Astrocyte of the cerebellum (primary cell): ENCODE data around the gene PHKB.

Experiments
- DNase-seq: peaks from one replicate; pipeline ENCODE4 v3.0.0-alpha.2; 2011; ENCODE audit warnings: low read depth
- H3K4me3 ChIP-seq: 2 replicates; pipeline ENCODE4 v1.5.1; 2011; ENCODE audit warnings: mild to moderate bottlenecking, low read depth, low read length, moderate library complexity
- CTCF ChIP-seq: IDR thresholded peaks from 2 replicates; pipeline ENCODE4 v1.5.1; 2012; ENCODE audit warnings: low read length, low read depth, moderate library complexity, mild to moderate bottlenecking; ENCODE audit errors: missing control alignments
- in situ Hi-C: cut with HindIII; loops from 2 replicates; pipeline ENCODE4 v1.10.0; 2017; ENCODE audit warnings: low sequenced_read_pairs

The PHKB gene

GRCh38 chr16:47687694-47688093 is 226.6 kb downstream of the PHKB start:
- H3K4me3 ChIP-seq, result no peak overlapping the region
- no peak for DNase-seq
- no peak for TF ChIP-seq CTCF
- in situ Hi-C loops, result no loop called here

GRCh38 chr16:47693226-47693625 is 232.1 kb downstream of the PHKB start:
- in situ Hi-C loops, result no loop called here
- DNase-seq, result no peak
- no peak overlapping the region for H3K4me3 ChIP-seq
- no peak for TF ChIP-seq CTCF

- in situ Hi-C loops, result no loop called here
Observed at GRCh38 chr16:47694543-47694942, 233.4 kb downstream of the PHKB start.

GRCh38 chr16:47695756-47696155 is 234.6 kb downstream of the PHKB start:
- no peak overlapping the region for H3K4me3 ChIP-seq
- in situ Hi-C loops, result no loop called here
- DNase-seq, result no peak
- TF ChIP-seq CTCF, result no peak

More at GRCh38 chr16:47694543-47694942, 233.4 kb downstream of the PHKB start:
- no peak for DNase-seq
- TF ChIP-seq CTCF, result no peak
- H3K4me3 ChIP-seq, result no peak overlapping the region

GRCh38 chr16:47697826-47698225 is 236.7 kb downstream of the PHKB start:
- no peak for DNase-seq
- TF ChIP-seq CTCF, result no peak
- no peak overlapping the region for H3K4me3 ChIP-seq
- in situ Hi-C loops, result no loop called here

- DNase-seq, result no peak
- in situ Hi-C loops, result no loop called here
- TF ChIP-seq CTCF, result no peak
- H3K4me3 ChIP-seq, result no peak overlapping the region
Observed at GRCh38 chr16:47699106-47699505, 238.0 kb downstream of the PHKB start.
